Measurements from ENCODE around the gene DNLZ.

The DNLZ gene

DNA sequence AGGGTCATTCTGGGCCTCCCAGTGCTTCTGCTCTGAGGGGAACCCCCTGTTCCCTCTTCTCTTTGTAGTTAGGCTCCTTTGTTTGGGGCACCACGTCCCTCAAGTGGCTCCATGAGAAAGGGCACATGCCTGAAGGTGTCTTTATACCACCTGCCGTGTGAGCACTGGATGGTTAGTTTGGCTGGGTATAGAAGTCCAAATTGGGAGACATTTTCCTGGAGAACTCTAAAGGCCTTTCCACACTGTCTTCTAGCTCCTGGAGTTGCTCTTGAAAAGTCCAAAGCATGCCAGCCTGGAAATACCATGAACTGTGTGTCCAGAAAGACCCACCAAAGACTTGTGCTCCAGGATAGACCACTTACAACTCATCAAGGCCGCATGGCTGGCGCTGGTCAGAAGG, 48.6 kb downstream of the DNLZ start:
- DNase-seq = no peak

- no peak for DNase-seq
Observed at GRCh38 chr9:136314056-136314416, 49.5 kb downstream of the DNLZ start.

- DNase-seq = no peak
Observed at GRCh38 chr9:136313111-136314055, 50.2 kb downstream of the DNLZ start.

GRCh38 chr9:136312436-136312835, 51.1 kb downstream of the DNLZ start:
- DNase-seq = peak; percentile 68

GRCh38 chr9:136312009-136312375, 51.6 kb downstream of the DNLZ start:
- DNase-seq = no peak

DNA sequence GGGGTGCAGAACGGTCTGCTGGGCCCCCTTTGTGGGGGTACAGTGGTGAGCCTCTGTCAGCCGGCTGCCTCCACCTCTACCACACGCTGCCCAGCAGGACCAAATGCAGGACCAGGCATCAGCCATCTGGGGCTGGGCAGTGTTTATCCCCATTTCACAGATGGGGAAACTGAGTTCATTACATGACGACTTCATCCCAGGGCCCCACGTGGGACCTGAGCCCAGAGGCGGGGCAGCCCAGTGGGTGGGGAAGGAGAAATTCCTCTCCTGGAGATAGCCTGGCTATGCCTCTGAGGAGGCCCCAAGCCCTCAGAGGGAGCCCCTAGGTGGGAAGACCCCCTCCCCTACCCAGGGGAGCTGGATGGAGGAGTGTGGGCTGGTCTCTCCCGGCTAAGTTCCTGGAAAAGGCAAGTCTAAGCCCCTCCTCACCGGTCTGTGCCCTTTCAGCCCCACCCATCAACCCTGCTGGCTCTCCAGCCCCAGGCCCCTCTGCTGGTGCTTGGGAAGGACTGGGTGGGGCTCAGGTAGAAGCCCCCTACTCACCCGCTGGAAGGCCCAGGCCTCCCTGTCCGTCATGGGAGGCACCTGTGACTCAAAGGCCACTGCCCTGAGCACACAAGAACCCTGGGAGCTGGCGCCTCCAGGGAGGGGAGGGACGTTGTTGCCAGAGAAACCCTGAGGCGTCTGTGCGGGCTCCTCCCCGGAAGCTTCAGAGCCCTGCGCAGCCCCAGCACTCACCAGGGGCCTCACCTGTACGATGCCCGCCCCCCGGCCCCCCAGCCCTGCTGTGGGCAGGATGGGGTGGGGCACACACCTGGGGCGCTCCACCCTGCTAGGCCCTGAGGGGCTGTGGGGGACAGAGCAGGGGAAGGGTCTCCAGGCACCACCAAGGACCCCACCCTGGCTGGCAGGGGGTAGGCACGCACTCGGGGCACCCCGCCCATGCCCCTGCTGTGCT, 52.2 kb downstream of the DNLZ start:
- DNase-seq = peak; percentile 23

DNA sequence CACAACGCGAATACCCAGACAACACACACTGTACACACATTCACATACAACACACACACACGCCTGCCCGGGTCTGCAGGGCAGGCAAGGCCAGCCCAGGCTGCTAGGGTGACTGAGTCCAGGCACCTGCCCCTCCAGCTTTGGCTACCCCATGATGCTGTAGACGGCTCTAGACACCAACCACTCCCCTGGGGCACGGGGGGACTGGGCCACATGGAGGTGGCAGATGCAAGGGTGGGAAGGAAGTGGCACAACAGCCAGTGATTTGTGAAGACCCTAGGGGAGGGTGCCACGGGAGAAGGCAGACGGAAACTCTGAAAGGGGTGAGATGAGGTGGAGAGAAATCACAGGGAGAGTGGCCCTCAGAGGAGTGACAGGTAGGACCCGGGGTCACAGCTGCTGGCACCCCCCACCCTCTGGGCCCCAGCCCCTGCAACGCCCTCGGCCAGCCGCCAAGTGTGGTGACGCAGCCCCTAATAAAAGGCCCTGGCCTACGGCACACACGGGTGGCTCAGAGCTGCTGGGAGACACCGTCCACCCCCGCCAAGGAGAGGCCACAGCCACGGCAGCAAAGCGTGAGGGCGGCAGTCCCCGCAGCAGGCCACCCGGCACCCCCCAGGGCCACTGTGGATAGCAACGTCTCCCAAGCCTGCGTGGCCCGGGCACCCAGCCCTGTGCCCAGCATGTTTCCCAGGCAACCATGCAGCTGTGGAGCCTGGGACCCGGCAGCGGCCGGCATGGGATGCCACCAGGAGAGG, 53.1 kb downstream of the DNLZ start:
- no peak for DNase-seq

DNA sequence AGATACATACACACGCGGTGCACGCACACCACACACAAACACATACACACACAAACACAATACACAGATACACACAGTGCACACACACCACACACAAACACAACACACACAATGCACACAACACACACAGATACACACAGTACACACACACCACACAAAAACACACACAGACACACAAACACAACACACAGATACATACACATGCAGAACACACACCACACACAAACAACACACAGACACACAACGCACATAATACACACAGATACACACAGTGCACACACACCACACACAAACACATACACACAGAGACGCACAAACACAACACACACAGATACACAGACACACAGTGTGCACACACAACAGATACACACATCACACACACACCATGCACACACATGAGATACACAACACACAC, 53.7 kb downstream of the DNLZ start:
- DNase-seq = no peak
